ENCODE data around the gene MON2. TPM values are rescaled to one million over a fixed set of nuclear protein-coding genes. Genes with fewer than 3 reads are reported as not detected.

Gene MON2
- total RNA-seq, 2 donors from 2014 or later: 55.8 to 55.9 TPM

GRCh38 chr12:62598846-62599245, 132.2 kb downstream of the MON2 start:
- intact Hi-C loops (cut with DNase I, micrococcal nuclease): no loop called here
- ATAC-seq (no peak), DNase-seq (no peak)

GRCh38 chr12:62599854-62600437, 133.3 kb downstream of the MON2 start:
- intact Hi-C loops (cut with DNase I, micrococcal nuclease): loop anchor here in 1 of 2 donors (5.0 kb wide), 1 partner anchor 192 kb away; no protein-coding TSS in a partner anchor
- DNase-seq (no peak), ATAC-seq (no peak)

- intact Hi-C loops (cut with DNase I, micrococcal nuclease): loop anchor here in 1 of 2 donors (5.0 kb wide), 1 partner anchor 191 kb away; no protein-coding TSS in a partner anchor
- no peak for ATAC-seq
- DNase-seq: no peak
Measured at GRCh38 chr12:62601765-62602164, 135.1 kb downstream of the MON2 start.

GRCh38 chr12:62602255-62603060, 135.8 kb downstream of the MON2 start:
- ATAC-seq (peak; percentile 80), DNase-seq (peak; percentile 91 to 93)
- intact Hi-C loops (cut with DNase I, micrococcal nuclease): loop anchor here in 1 of 2 donors (5.0 kb wide), 1 partner anchor 190 kb away; no protein-coding TSS in a partner anchor

GRCh38 chr12:62603061-62603810, 136.6 kb downstream of the MON2 start:
- intact Hi-C loops (cut with DNase I, micrococcal nuclease): loop anchor here in 1 of 2 donors (5.0 kb wide), 1 partner anchor 189 kb away; no protein-coding TSS in a partner anchor
- ATAC-seq: peak; percentile 86

GRCh38 chr12:62603811-62604098, 137.1 kb downstream of the MON2 start:
- intact Hi-C loops (cut with DNase I, micrococcal nuclease): loop anchor here in 1 of 2 donors (5.0 kb wide), 1 partner anchor 189 kb away; no protein-coding TSS in a partner anchor
- DNase-seq (no peak), ATAC-seq (no peak)

More at GRCh38 chr12:62603061-62603810, 136.6 kb downstream of the MON2 start:
- DNase-seq: peak; percentile 87

GRCh38 chr12:62604373-62604772, 137.7 kb downstream of the MON2 start:
- ATAC-seq: no peak
- intact Hi-C loops (cut with DNase I, micrococcal nuclease): loop anchor here in 1 of 2 donors (5.0 kb wide), 1 partner anchor 188 kb away; no protein-coding TSS in a partner anchor
- no peak for DNase-seq

- intact Hi-C loops (cut with DNase I, micrococcal nuclease): loop anchor here in 1 of 2 donors (5.0 kb wide), 1 partner anchor 187 kb away; no protein-coding TSS in a partner anchor
Measured at GRCh38 chr12:62604871-62605270, 138.2 kb downstream of the MON2 start.

GRCh38 chr12:62605981-62606380, 139.4 kb downstream of the MON2 start:
- ATAC-seq (no peak), DNase-seq (no peak)
- intact Hi-C loops (cut with DNase I, micrococcal nuclease): no loop called here

More at GRCh38 chr12:62604871-62605270, 138.2 kb downstream of the MON2 start:
- DNase-seq (no peak), ATAC-seq (no peak)

- DNase-seq: no peak
- intact Hi-C loops (cut with DNase I, micrococcal nuclease): no loop called here
- ATAC-seq: no peak
Measured at GRCh38 chr12:62606654-62607053, 140.0 kb downstream of the MON2 start.

- no peak for DNase-seq
- ATAC-seq: no peak
- intact Hi-C loops (cut with DNase I, micrococcal nuclease): no loop called here
Measured at GRCh38 chr12:62613081-62613480, 146.5 kb downstream of the MON2 start.

- intact Hi-C loops (cut with DNase I, micrococcal nuclease): no loop called here
- ATAC-seq (no peak), DNase-seq (no peak)
Measured at GRCh38 chr12:62618319-62618718, 151.7 kb downstream of the MON2 start.

GRCh38 chr12:62618930-62619329, 152.3 kb downstream of the MON2 start:
- DNase-seq (no peak), ATAC-seq (no peak)
- intact Hi-C loops (cut with DNase I, micrococcal nuclease): no loop called here

- intact Hi-C loops (cut with DNase I, micrococcal nuclease): no loop called here
- ATAC-seq (no peak), DNase-seq (no peak)
Measured at GRCh38 chr12:62621101-62621638, 154.5 kb downstream of the MON2 start.

- no peak for ATAC-seq
- DNase-seq: no peak
- intact Hi-C loops (cut with DNase I, micrococcal nuclease): no loop called here
Measured at GRCh38 chr12:62622177-62622576, 155.6 kb downstream of the MON2 start.

- DNase-seq: no peak
- ATAC-seq: no peak
- intact Hi-C loops (cut with DNase I, micrococcal nuclease): no loop called here
Measured at GRCh38 chr12:62625228-62625627, 158.6 kb downstream of the MON2 start.

- DNase-seq: no peak
- intact Hi-C loops (cut with DNase I, micrococcal nuclease): no loop called here
- no peak for ATAC-seq
Measured at GRCh38 chr12:62627181-62627580, 160.6 kb downstream of the MON2 start.

- no peak for ATAC-seq
- intact Hi-C loops (cut with DNase I, micrococcal nuclease): no loop called here
- DNase-seq: no peak
Measured at GRCh38 chr12:62629413-62629812, 162.8 kb downstream of the MON2 start.
